NCI-H345 (cell line): ENCODE data around the gene ADAM10.
A peak's percentile ranks its signal among the peaks of the same experiment; 100 is the strongest.

Source experiments
- DNase-seq: peaks from one replicate; lab custom pipeline; 2025; lab: John Stamatoyannopoulos, UW

ADAM10 gene

DNA sequence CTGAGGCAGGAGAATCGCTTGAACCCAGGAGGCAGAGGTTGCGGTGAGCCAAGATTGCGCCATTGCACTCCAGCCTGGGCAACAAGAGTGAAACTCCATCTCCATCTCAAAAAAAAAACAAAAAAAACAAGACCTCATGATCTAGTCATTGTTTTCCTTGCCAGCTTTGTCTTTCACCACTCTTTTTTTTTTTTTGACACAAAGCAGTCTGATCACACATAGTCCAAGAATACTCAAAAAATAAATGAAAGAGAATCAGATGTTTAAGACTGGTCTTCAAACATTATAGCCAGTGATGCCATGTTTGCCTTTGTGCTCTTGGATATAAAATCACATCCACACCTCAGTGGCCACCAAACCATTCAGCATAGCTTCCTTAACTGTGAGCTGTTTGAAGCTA is 5.8 kb upstream of the ADAM10 start:
- DNase-seq = no peak

DNA sequence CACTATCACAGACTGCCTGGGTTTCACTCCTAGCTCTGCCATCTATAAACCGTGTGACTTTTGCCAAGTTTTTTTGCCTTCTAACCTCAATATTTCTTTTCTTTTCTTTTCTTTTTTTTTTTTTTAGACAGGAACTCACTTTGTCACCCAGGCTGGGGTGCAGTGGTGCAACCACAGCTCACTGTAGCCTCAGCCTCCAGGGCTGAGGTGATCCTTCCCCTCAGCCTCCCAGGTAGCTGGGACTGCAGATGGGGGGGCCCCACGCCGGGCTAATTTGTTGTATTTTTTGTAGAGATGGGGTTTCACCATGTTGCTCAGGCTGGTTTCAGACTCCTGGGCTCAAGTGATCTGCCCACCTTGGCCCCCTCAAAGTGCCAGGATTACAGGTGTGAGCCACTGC is 3.2 kb upstream of the ADAM10 start:
- no peak for DNase-seq

DNA sequence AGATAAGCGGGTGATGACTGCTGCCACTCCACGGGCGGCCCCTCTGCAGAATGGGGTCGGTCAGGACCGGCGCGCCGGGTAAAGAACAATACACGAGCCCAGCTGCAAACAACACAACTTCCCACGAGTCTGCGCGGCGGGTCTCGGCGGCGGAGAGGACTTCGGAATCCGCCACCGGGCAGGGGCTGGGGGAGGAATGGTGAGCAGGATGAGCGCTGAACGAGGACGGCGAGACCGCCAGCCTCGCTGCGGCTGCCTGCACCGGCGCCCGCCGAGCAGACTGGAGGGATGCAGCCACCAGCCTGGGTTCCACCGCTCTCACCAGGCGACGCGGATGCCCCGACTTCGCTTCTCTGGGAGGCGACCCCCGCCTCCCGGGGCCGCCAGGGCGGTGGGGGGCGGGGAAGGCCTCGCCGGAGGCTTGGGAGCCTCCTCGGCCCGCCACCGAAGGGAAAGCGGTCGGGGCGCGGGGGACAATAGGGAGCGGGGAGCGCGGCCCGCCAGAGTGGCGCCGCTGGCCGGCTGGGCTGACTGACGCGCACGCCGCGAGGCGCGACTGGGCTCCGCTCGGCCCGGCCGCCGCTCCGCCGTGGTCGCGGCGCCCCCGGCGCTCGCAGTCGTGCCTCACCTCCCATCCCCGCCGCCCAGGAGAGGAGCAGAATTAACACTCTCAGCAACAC is 515 bp downstream of the ADAM10 start:
- DNase-seq = peak; percentile 29

DNA sequence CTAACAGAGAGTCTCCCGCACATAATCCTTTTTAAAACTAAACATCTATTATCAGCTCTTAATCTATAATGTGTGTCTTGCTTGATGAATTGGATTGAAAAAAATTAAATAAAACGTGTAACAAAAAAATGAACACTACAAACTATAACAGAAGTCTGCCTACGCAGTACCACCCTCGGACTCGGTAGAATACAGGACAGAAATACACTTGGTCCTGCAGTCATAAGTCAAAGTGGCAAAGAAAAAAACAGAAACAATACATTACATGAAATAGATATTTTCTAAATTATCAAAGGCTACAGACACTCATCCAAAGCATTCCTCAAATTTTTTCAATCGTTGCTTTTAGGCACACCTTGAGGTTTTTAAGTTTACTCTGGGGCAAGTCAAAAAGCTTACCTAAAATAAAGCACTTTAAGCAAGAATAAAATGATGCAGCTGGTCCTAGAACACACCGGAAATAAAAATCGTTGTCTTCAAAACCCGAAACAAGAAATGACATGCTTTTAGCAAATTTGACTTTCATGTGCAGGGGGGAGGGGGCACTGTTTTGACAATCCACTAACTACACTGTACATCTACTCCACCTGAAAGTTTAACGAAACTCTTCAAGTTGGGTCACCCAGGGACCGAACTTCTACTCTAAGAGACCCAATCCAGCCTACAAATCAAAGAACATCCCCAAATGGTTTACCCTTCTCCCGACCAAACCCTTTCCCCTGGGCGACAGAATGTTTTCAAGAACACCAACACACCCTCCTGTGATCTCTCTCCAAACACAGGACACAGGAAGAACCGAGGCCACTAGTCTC is 1.3 kb downstream of the ADAM10 start:
- no peak for DNase-seq

DNA sequence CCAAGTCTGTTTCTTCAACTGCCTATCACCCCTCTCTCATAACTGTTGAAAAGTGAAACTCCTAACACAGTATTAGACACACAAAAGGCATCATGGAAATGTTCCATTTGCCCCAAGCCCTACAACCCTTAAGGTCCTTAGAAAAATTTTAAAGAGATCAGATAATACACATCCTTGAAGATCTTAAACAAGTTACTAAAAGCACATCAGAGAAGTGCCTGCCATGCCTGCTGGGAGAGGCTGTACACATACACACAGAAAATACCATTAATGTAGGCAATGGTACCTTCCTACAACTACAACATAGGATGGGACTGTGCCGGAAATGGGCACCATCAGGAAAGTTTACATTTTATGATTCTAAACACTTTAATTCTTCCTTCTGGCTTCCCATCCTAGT is 3.3 kb downstream of the ADAM10 start:
- no peak for DNase-seq

DNA sequence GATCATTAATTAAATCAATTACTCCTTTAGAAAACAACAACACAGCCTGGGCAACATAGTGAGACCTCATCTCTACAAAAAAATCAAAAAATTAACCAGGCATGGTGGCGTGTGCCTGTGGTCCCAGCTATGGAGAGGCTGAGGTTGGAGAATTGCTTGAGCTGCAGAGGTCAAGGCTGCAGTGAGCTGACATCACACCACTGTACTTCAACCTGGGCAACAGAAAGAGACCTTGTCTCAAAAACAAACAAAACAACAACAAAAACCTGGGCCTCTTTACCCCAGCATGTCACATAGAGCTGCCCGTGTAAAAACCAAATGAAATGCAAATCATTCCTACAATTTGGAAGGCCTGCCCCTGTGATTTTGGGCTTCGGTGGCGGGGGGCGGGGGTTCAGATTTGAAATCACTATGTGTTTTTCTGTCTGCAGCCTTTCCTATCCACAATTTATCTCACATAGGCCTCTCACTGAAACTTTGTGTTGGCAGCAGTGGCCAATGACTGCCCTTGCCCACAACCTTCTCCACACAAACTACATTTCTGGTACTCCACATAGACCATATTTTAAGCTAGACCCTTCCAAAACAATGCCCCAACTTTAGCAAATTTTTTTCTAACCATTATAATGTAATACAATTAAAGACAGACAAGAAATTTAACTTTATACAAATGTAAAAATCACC is 6.5 kb downstream of the ADAM10 start:
- DNase-seq = no peak

DNA sequence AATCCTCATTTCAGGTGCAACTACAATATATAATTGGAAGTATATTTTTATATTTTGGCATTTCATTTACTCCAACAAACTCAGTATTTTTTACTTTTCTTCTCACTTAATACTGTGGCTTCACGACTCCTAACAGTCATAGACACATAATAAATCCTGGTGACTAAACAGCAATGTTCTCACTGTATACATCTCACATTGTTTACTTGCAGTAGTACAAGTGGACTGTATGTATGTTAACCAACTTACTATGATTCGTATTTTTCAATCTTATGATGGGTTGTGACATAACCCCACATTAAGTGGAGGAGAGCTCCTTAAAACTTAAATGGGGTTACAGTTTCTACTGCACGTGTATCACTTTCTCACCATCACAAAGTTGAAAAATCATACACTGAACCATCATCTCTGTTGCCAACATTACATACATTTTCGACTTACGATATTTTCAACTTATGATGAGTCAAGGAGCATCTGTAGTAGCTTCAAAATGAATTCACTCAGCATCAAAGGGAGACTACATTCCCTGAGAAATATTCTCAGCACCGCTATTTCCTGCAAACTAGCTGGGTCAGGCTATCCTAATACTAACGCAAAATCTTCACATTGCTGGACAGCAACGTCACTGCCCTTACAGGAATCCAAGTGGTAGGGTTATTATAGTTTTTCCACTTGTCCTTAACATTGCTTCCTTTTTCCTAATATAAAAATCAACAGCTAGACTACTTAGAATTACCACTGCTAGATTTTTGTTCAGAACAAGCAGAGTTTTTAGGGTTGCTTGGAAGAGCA is 7.3 kb downstream of the ADAM10 start:
- no peak for DNase-seq

DNA sequence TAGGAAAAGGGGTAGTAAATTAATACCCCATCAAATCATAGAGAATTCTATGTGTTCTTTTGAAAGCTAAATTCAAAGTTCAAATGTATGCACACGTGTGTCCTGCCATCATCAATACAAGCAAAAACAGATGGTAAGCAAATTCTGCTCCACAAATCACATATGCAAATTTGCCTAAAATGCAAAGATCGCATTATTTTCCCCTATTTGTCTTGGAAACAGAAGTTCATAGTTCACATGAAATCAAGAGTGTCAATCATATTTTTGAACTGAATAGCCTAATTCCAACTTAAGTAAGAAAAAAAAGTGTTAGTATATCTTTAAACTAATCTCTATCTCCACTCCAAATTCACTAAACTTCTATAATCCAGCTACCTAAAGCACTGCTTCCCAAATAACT is 8.5 kb downstream of the ADAM10 start:
- DNase-seq = no peak

DNA sequence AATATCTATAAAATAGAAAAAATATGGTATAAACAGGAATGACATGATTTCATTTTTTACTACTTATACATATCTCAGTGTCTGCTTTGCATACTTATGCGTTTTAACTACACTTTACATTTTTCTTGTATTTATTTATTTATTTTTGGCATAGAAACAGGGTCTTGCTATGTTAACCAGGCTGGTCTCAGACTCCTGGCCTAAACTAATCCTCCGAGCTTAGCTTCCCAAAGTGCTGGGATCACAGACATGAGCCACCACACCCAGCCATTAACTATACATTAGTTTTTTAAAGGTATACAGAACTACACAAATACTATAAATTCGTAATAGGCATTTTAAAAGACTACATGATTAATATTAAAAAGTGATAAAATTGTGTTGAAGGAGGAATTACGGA is 9.1 kb downstream of the ADAM10 start:
- DNase-seq = no peak

DNA sequence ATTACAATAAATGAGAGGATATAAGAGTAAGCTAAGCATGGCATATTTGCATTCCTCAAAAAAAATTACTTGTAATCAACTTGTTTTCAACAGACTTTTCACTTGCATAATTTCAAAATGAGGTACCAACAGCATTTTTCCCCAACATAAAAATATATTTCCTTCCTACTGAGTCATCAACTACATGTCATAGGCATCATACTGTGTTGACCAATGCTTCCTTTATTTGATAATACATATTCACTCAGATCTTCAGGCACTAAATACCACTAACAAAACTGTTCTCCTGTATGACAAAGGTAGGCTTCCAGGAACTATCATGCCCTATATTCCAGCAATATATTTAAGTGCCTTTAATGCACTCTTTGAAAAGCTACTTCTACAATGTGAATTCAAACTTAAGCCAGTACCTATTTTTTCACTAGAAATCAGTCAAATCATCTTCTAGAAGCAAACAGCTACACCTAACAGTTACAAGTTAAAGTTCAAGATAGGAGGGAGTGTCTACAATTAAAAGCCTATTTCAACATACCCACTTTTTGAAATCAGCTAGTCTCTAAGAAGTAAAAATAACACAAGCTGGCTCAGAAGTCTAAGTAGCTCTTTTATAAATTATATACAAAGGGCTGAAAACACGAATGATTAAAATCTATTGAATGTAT is 11.3 kb downstream of the ADAM10 start:
- DNase-seq = no peak

DNA sequence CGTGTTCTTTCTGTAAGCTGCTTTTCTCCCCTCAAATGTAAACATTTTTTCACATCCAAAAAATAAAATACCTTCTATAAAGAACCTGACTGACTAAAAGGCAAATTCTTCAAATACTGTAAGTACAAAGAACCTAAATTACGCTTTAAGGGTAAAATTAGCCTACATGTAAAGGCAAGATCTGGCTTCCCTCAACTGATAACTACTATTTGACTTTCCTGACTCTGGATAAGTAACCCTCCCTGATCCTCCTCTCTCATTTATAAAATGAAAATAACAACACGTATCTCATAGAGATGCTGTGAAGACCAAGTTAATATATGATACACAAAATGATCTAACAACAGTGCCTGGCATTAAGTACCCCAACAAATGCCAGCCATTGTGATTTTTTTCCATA is 12.2 kb downstream of the ADAM10 start:
- no peak for DNase-seq

DNA sequence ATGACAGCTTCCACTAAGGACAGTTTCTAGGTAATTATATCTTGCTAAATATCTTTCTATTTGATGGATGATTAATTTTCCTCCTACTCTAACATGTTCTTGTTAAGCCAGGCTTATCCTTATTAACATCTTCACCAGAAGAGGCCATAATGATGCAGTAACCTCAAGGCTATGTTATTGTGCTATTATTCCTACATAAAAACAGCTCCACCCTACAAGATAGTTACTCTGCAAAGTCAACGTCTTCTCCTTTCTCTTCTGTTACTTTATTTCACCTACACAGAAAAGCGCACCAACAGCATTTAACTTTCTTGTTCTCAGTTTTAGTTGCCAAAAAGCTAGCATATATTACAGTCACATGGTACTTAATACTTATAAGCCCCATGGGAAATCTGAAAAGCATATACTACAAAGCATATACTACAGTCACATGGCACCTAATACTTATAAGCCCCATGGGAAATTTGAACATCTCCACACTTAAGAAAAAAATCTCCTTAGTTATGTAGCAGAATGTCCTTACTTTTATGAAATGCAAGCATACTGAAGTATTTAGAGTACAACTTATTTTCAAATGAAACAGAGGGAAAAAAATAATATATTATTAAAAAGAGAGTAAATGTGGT is 13.4 kb downstream of the ADAM10 start:
- DNase-seq = no peak

DNA sequence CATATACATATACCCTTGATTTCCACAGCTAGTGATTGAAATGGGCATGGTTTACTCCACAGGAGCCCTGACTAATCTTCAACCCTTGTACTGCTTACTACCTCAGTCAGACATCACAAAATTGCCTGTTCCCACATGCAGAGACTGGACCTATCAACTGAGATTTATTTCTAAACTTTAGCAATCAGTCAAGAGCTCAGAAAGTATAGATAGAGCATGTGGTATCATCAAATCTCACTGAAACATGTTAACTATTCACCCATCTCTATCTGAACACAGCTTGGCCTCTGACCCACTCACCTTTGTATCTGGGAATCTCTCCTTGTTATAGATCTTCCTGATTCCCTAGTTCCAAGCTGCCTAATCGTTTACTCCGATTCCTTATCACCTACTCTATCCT is 14.6 kb downstream of the ADAM10 start:
- DNase-seq = no peak

DNA sequence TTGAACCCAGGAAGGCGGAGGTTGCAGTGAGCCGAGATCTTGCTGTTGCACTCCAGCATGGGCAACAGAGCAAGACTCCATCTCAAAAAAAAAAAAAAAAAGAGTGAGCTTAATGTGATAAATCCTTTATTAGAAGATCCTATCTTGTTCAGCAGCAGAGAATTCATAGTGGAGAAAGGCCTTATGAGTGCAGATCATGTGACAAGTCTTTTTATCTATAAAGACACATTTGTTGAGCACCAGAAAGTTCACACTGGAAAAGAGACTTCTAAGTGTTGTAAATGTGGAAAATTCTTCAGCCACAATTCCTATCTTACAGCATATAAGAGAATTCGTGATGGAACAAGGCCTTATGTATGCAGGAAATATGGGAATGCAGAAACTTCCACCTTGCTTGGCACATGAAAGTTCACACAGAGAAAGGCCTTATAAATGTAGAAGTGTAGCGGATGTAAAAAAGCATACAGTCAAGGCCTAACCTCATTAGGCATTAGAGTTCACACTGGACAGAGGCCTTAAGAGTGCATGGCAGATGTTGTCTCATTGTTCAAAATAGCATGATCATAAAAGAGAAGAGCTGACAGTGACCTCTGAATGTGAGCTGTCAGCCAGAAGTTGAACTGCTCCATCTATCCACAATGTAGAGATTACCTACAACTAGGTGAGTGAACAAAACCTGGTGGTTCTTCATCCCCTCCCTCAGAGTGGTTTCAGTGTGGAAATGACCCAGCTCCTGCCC is 16.7 kb downstream of the ADAM10 start:
- DNase-seq = no peak

DNA sequence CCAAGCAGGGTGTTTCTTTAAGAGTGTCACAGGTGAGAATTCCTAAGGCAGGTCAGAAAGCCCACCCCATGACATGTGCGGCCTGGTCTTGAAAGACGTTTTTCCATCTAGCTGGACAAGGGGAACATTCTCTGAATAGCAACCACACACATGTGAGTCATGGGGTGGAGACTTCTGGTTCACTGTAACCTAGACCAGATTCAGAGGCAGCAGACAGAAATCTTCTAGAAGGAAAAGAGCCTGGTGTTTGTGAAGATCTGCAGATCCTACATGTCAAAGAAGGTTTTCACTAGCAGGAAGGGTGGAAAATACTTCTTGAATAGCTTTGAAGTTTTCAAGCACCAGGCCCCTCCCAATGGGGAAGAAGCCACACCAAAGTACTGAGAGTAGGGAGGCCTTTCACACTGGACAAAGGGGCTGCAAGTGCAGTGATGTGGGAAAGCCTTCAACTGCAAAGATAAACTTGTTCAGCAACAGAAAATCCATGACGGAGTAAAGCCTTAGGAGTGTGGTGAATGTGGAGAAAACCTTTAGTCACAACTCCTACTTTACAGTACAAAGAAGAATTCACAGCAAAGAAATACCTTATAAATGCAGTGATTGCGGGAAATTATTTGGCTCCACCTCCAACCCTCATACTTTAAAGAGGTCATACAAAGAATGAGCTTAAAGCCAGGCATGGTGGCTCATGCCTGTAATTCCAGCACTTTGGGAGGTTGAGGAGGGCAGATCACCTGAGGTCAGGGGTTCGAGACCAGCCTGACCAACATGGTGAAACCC is 17.6 kb downstream of the ADAM10 start:
- DNase-seq = no peak

DNA sequence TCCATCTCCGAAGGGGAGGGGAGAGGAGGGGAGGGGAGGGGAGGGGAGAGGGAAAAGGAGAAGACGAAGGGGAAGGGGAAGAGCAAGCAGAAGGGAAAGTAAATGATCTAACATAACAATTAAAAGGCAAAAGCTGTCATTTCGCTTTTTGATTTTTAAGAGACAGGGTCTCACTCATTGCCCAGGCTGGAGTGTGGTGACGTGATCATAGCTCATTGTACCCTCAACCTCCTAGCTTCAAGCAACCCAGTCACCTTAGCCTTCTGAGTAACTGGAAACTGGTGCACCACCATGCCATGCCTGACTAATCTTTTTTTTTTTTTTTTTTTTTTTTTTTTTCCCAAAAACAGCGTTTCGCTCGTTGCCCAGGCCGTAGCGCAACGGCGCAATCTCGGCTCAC is 22.6 kb downstream of the ADAM10 start:
- no peak for DNase-seq

DNA sequence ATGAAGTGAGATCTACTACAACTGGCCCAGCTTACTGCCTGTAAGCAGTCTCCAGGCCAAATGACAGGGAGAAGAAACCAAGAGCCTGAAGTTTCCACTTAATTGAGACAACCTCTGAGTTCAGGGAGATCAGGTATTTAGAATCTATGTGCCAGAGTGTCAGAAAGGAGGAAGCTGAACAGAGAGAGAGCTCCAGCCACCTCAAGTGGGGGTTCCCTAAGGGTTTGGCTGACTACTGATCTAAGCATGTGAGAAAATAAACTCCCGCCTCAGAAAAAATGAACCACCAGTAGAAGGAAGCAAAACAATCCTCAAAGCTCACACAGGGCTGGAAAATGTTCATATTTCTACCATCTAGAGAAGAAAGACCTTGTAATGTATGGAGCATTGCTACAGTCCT is 25.0 kb downstream of the ADAM10 start:
- peak; percentile 2 for DNase-seq

DNA sequence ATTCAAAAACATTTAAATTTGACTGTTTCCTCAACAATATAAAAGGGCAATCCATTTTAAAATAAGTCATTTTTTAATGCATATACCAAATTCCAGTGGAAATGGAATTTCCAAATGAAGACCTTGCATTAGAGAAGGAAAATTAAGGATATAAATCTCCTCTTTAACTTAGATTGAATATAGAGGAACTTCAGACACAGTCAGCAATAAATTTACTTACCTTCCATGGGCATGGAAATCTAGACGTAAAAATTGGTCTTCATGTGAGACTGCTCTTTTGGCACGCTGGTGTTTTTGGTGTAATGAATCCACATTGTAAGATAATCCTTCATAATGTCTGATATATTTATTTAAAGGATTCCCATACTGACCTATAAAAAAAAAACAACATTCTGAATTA is 32.1 kb downstream of the ADAM10 start:
- DNase-seq = no peak

DNA sequence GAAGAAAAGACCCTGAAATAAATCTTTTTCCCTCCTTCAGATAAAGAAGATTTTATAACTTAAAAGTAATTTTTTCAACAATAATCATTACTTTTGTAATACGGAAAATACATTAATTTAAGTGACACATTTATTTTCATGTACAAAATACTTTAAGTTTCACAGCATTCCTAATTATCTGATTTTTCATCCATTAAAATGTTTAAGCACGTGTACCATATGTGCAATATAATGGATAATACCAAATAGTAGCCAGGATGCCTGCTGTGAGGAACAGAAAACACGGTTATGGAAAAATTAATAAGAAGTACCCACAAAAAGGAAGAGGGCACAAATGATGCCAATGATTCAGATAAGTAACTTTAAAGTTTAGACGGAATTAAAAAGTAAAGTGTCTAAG is 33.5 kb downstream of the ADAM10 start:
- DNase-seq = no peak
